ENCODE measurements around the gene TBC1D2. TPM values are rescaled to one million over a fixed set of nuclear protein-coding genes. Genes with fewer than 3 reads are reported as not detected.

The TBC1D2 gene
- total RNA-seq, 1 donor from 2014 or later = 23.7 TPM

GRCh38 chr9:98225015-98225442, 30.4 kb downstream of the TBC1D2 start:
- Mint-ChIP-seq H3K27me3 (ENCODE audit: unreplicated experiment) (no peaks in the 10 kb centered on the region), H3K4me1 (ENCODE audit: unreplicated experiment) (peaks cover 55% of the 10 kb centered on the region), H3K27ac (ENCODE audit: unreplicated experiment) (peak overlapping the region; percentile 86), H3K36me3 (ENCODE audit: unreplicated experiment) (peaks cover 15% of the 10 kb centered on the region), H3K4me3 (ENCODE audit: unreplicated experiment) (no peak overlapping the region), H3K9me3 (ENCODE audit: unreplicated experiment) (no peaks in the 10 kb centered on the region)
- TF ChIP-seq, protein P1, sequence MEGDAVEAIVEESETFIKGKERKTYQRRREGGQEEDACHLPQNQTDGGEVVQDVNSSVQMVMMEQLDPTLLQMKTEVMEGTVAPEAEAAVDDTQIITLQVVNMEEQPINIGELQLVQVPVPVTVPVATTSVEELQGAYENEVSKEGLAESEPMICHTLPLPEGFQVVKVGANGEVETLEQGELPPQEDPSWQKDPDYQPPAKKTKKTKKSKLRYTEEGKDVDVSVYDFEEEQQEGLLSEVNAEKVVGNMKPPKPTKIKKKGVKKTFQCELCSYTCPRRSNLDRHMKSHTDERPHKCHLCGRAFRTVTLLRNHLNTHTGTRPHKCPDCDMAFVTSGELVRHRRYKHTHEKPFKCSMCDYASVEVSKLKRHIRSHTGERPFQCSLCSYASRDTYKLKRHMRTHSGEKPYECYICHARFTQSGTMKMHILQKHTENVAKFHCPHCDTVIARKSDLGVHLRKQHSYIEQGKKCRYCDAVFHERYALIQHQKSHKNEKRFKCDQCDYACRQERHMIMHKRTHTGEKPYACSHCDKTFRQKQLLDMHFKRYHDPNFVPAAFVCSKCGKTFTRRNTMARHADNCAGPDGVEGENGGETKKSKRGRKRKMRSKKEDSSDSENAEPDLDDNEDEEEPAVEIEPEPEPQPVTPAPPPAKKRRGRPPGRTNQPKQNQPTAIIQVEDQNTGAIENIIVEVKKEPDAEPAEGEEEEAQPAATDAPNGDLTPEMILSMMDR (IDR thresholded peaks at IDR 0.05) = no peak
- DNase-seq (ENCODE audit: extremely low spot score, unreplicated experiment) = no peak

DNA sequence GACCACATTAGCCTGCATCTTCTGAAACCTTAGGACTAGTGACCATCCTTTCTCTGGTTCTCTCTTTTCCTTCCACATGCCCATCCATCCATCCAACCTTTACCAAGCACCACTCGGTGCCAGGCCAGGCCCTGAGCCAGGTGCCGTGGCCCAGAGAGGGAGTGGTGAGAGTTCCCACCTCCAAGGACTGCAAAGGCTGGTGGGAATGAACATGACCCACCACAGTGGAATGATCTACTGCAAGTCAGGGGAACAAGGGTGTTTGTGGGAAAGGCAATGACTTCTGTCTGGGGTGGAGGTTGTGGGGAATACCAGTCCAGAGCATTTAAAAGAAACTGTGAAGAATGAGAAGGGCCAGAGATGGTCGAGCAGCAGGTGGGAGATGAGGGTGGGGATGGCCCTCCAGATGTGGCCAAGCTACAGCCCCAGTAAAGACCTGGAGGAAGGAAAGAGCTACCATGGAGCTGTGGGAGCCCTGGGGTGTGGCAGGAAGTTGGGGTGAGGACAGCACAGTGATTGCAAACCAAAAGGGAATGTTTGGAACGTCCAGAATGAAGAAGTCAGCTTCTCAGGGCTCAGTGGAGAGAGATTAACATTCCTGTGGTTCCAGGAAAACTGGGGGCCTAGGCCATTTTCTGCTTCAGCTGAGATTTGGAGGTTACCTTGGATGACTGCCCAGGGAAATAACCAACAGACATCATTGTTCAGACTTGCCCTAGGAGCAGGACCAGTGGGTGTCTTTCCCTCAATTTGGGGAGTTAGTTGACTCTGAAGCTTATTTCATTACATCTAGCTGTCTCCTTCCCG, 32.4 kb downstream of the TBC1D2 start:
- H3K4me3 Mint-ChIP-seq (ENCODE audit: unreplicated experiment) = no peak overlapping the region
- no peaks in the 10 kb centered on the region for H3K9me3 Mint-ChIP-seq (ENCODE audit: unreplicated experiment)
- peaks cover 65% of the 10 kb centered on the region for H3K4me1 Mint-ChIP-seq (ENCODE audit: unreplicated experiment)
- peak overlapping the region; percentile 86 for H3K27ac Mint-ChIP-seq (ENCODE audit: unreplicated experiment)
- TF ChIP-seq, protein P1 (IDR thresholded peaks at IDR 0.05) = no peak
- H3K27me3 Mint-ChIP-seq (ENCODE audit: unreplicated experiment) = no peaks in the 10 kb centered on the region
- DNase-seq (ENCODE audit: extremely low spot score, unreplicated experiment) = no peak
- peaks cover 5% of the 10 kb centered on the region for H3K36me3 Mint-ChIP-seq (ENCODE audit: unreplicated experiment)

DNA sequence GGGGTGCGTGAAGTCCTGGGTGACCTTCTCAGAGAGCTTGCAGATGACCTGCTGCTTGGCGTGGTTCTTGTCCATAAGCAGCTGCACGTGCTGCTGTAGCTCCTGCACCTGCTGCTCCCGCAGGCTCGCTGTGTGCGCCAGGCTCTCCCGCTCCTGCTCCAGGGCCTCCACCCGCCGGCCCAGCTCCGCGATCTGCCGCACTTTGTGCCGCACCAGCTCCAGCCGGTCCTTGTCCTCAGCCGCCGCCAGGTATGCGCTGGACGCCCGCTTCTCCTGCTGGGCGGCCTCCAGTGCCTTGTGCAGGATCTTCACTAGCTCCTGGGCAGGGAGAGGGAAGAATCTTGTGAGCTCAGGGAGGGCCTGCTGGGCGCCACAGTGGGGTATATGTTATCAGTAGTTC, 34.5 kb downstream of the TBC1D2 start:
- TF ChIP-seq, protein P1 (IDR thresholded peaks at IDR 0.05) = no peak
- H3K9me3 Mint-ChIP-seq (ENCODE audit: unreplicated experiment) = no peaks in the 10 kb centered on the region
- H3K36me3 Mint-ChIP-seq (ENCODE audit: unreplicated experiment) = peaks cover 8% of the 10 kb centered on the region
- H3K4me1 Mint-ChIP-seq (ENCODE audit: unreplicated experiment) = peaks cover 69% of the 10 kb centered on the region
- H3K27me3 Mint-ChIP-seq (ENCODE audit: unreplicated experiment) = no peaks in the 10 kb centered on the region
- no peak overlapping the region for H3K4me3 Mint-ChIP-seq (ENCODE audit: unreplicated experiment)
- DNase-seq (ENCODE audit: extremely low spot score, unreplicated experiment) = no peak
- H3K27ac Mint-ChIP-seq (ENCODE audit: unreplicated experiment) = no peak overlapping the region

GRCh38 chr9:98219794-98220370, 35.6 kb downstream of the TBC1D2 start:
- Mint-ChIP-seq H3K36me3 (ENCODE audit: unreplicated experiment) (peaks cover 11% of the 10 kb centered on the region), H3K27me3 (ENCODE audit: unreplicated experiment) (no peaks in the 10 kb centered on the region), H3K4me1 (ENCODE audit: unreplicated experiment) (peaks cover 75% of the 10 kb centered on the region), H3K9me3 (ENCODE audit: unreplicated experiment) (no peaks in the 10 kb centered on the region), H3K4me3 (ENCODE audit: unreplicated experiment) (no peak overlapping the region), H3K27ac (ENCODE audit: unreplicated experiment) (peak overlapping the region; percentile 81)
- TF ChIP-seq, protein P1 (IDR thresholded peaks at IDR 0.05) = no peak
- no peak for DNase-seq (ENCODE audit: extremely low spot score, unreplicated experiment)

DNA sequence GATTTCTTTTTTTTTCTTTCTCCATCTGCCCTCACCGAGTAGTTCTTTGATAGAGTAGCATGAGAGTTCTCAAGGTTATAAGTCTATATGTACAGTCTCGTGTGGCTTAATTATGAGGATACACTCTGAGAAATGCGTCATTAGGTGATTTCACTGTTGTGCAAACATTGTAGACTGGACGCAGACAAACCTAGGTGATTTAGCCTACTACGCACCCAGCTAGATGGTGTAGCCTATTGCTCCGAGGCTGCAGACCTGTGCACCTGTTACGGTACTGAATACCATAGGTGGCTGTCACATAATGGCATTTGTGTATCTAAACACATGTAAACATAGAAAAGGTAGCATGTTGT, 36.1 kb downstream of the TBC1D2 start:
- peaks cover 12% of the 10 kb centered on the region for H3K36me3 Mint-ChIP-seq (ENCODE audit: unreplicated experiment)
- TF ChIP-seq, protein P1 (IDR thresholded peaks at IDR 0.05) = no peak
- no peak for DNase-seq (ENCODE audit: extremely low spot score, unreplicated experiment)
- H3K27ac Mint-ChIP-seq (ENCODE audit: unreplicated experiment) = peak overlapping the region; percentile 81
- no peaks in the 10 kb centered on the region for H3K27me3 Mint-ChIP-seq (ENCODE audit: unreplicated experiment)
- no peaks in the 10 kb centered on the region for H3K9me3 Mint-ChIP-seq (ENCODE audit: unreplicated experiment)
- peaks cover 71% of the 10 kb centered on the region for H3K4me1 Mint-ChIP-seq (ENCODE audit: unreplicated experiment)
- no peak overlapping the region for H3K4me3 Mint-ChIP-seq (ENCODE audit: unreplicated experiment)
